ENCODE results near the gene PLK3. TPM values are rescaled to one million over a fixed set of nuclear protein-coding genes. Genes with fewer than 3 reads are reported as not detected.

The PLK3 gene
- total RNA-seq, 2 experiments from 2014 or later = 43.1 to 48.9 TPM

DNA sequence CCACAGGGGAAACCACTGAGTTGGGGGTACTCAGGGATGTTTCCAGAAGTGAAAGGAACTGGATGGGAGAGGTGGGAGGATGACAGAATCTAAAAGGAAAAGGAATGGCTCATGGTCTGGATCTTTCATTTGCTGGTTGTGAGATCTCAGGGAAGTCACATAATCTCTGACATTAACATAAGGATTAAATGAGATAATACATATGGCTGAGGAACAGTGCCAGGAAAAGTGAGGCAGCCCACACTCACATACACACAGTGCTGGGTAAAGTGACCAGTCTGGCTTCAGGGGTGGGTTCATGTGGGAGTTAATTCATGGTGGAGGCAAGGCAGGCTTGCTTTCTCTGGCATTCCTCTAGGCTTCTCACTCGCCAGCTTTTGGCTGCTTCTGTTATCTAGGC is 46.8 kb downstream of the PLK3 start:
- H3K9me3 Mint-ChIP-seq (ENCODE audit: low read depth) = no peaks in the 10 kb centered on the region
- peaks cover 13% of the 10 kb centered on the region for H3K27me3 Mint-ChIP-seq
- no peak overlapping the region for H3K27ac Mint-ChIP-seq
- ATAC-seq (no peak), DNase-seq (no peak)
- H3K4me3 Mint-ChIP-seq = no peak overlapping the region
- H3K4me1 Mint-ChIP-seq = peaks cover 4% of the 10 kb centered on the region
- peaks cover 10% of the 10 kb centered on the region for H3K36me3 Mint-ChIP-seq
- CTCF ChIA-PET = interaction anchor here (4.6 kb wide), 1 partner anchor 11 kb away, joined by 19 read pairs; no protein-coding TSS in a partner anchor

GRCh38 chr1:44847845-44848244 is 47.7 kb downstream of the PLK3 start:
- no peaks in the 10 kb centered on the region for H3K9me3 Mint-ChIP-seq (ENCODE audit: low read depth)
- H3K36me3 Mint-ChIP-seq = peaks cover 12% of the 10 kb centered on the region
- H3K4me3 Mint-ChIP-seq = no peak overlapping the region
- H3K27me3 Mint-ChIP-seq = peaks cover 5% of the 10 kb centered on the region
- ATAC-seq (no peak), DNase-seq (no peak)
- H3K27ac Mint-ChIP-seq = no peak overlapping the region
- H3K4me1 Mint-ChIP-seq = no peaks in the 10 kb centered on the region
- CTCF ChIA-PET = interaction anchor here (4.6 kb wide), 1 partner anchor 12 kb away, joined by 19 read pairs; no protein-coding TSS in a partner anchor

GRCh38 chr1:44848456-44849181 is 48.4 kb downstream of the PLK3 start:
- CTCF ChIA-PET = interaction anchor here (4.6 kb wide), 1 partner anchor 13 kb away, joined by 19 read pairs; no protein-coding TSS in a partner anchor
- DNase-seq = no peak
- no peak overlapping the region for H3K4me3 Mint-ChIP-seq

DNA sequence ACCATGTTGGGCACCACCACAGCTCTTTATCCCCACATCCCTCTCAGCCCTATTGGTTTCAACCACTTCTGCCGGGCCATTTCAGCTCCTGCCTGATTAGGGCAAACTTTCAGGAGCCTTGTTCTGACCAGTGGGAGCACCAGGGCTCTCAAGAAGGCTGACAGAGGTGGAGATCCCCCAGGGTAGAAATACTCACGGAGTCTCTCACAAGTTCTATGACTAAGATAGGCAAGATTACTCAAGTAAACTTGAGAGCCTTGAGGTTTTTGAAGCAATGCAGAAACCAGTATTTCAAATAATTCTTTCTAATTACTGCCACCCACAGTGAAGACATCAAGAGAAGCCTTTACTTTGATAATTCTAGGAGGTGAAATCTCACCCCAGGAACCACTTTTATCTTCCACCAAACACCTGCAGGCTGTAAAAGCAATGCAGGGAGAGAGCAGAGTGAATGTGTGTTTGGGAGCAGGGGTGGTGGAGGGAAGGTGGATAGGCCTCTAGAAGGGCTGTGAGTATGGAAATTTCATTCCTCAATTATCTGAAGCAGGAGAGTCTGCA is 49.5 kb downstream of the PLK3 start:
- no peak overlapping the region for H3K4me3 Mint-ChIP-seq
- H3K4me1 Mint-ChIP-seq = no peaks in the 10 kb centered on the region
- ATAC-seq = no peak
- H3K27ac Mint-ChIP-seq = no peak overlapping the region
- DNase-seq = no peak
- H3K9me3 Mint-ChIP-seq (ENCODE audit: low read depth) = no peaks in the 10 kb centered on the region
- H3K27me3 Mint-ChIP-seq = peaks cover under 1% of the 10 kb centered on the region
- peaks cover 12% of the 10 kb centered on the region for H3K36me3 Mint-ChIP-seq
- CTCF ChIA-PET = interaction anchor here (4.6 kb wide), 1 partner anchor 14 kb away, joined by 19 read pairs; no protein-coding TSS in a partner anchor

More at GRCh38 chr1:44848456-44849181, 48.4 kb downstream of the PLK3 start:
- Mint-ChIP-seq H3K27ac (no peak overlapping the region), H3K9me3 (ENCODE audit: low read depth) (no peaks in the 10 kb centered on the region), H3K27me3 (peaks cover 5% of the 10 kb centered on the region), H3K36me3 (peaks cover 12% of the 10 kb centered on the region), H3K4me1 (no peaks in the 10 kb centered on the region)
- no peak for ATAC-seq

DNA sequence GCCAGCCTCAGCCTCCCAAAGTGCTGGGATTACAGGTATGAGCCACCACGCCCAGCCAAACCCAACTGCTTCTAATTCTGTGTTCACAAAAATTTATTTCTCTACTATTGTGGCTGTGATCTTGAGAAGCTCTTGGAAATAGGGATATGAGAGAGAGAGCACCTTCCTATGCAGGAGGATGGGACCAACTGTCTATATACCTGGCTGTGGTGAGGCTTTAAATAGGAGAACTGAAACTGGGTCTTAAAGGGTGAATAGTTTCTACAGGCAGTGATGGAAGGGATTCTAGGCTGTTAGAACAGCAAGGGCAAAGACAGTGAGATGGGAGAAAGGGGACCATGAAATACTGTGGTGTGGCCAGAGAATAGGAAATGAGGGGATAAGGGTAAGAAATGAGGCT is 51.1 kb downstream of the PLK3 start:
- H3K4me3 Mint-ChIP-seq = no peak overlapping the region
- H3K27me3 Mint-ChIP-seq = no peaks in the 10 kb centered on the region
- H3K9me3 Mint-ChIP-seq (ENCODE audit: low read depth) = no peaks in the 10 kb centered on the region
- H3K36me3 Mint-ChIP-seq = peaks cover 13% of the 10 kb centered on the region
- CTCF ChIA-PET = interaction anchor here (1.9 kb wide), 1 partner anchor 16 kb away, joined by 6 read pairs; no protein-coding TSS in a partner anchor
- no peak for ATAC-seq
- no peak overlapping the region for H3K27ac Mint-ChIP-seq
- H3K4me1 Mint-ChIP-seq = no peaks in the 10 kb centered on the region
- DNase-seq = no peak

- H3K27ac Mint-ChIP-seq = no peak overlapping the region
- DNase-seq (no peak), ATAC-seq (no peak)
- peaks cover 14% of the 10 kb centered on the region for H3K36me3 Mint-ChIP-seq
- CTCF ChIA-PET = interaction anchor here (1.9 kb wide), 1 partner anchor 18 kb away, joined by 6 read pairs; no protein-coding TSS in a partner anchor
- no peaks in the 10 kb centered on the region for H3K9me3 Mint-ChIP-seq (ENCODE audit: low read depth)
- no peaks in the 10 kb centered on the region for H3K4me1 Mint-ChIP-seq
- H3K4me3 Mint-ChIP-seq = no peak overlapping the region
- H3K27me3 Mint-ChIP-seq = no peaks in the 10 kb centered on the region
These were observed 53.0 kb downstream of the PLK3 start for GRCh38 chr1:44853201-44853600.

DNA sequence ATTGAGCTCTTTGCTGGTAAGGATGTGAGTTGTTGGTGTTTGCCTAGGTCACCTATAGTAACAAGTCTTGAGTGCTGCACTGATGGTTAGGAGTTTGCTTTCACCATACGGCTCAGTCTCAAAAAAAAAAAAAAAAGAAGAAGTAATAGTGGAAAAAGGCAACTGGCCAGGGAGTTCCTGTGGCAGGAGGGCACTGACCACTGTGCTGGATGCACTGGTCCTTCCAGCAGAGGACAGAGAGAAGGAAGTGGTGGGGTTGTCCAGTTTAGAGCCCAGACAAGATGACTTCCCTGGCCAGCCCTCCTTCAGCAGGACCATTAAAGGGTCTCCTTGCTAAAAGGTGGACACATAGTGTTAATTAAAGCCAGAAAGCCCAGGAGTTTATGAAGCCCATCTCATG is 54.8 kb downstream of the PLK3 start:
- ATAC-seq = no peak
- CTCF ChIA-PET = interaction anchor here (0.8 kb wide), 1 partner anchor 12 kb away, joined by 3 read pairs; no protein-coding TSS in a partner anchor
- Mint-ChIP-seq H3K27me3 (no peaks in the 10 kb centered on the region), H3K27ac (no peak overlapping the region), H3K4me1 (no peaks in the 10 kb centered on the region), H3K9me3 (ENCODE audit: low read depth) (no peaks in the 10 kb centered on the region), H3K36me3 (peaks cover 12% of the 10 kb centered on the region), H3K4me3 (no peak overlapping the region)
- no peak for DNase-seq

Other genes with a start within 250 kb of the PLK3 start
- gene TMEM53, start 125.9 kb upstream of the PLK3 start, total RNA-seq = 1 to 10 TPM; 3.6 to 3.7 TPM
- gene ARMH1, start 125.7 kb upstream of the PLK3 start, total RNA-seq = 10 to 100 TPM; 17.0 to 17.2 TPM
- gene RNU5D-1, start 69.2 kb upstream of the PLK3 start, total RNA-seq = not detected
- gene KIF2C, start 60.5 kb upstream of the PLK3 start, total RNA-seq = 100 to 1,000 TPM; 102 to 107 TPM
- 1,000 to 10,000 TPM; 1,353 to 1,538 TPM for gene RPS8, start 24.8 kb upstream of the PLK3 start, total RNA-seq
- under 1 TPM; 0.73 to 0.79 TPM for gene BEST4, start 12.2 kb upstream of the PLK3 start, total RNA-seq
- gene DYNLT4, start 7.0 kb downstream of the PLK3 start, total RNA-seq = 1 to 10 TPM in 1 of 2 experiments, under 1 TPM in 1; 0.40 to 1.3 TPM
- 1 to 10 TPM; 3.7 to 4.5 TPM for gene BTBD19, start 8.1 kb downstream of the PLK3 start, total RNA-seq
- gene PTCH2, start 42.9 kb downstream of the PLK3 start, total RNA-seq = 1 to 10 TPM in 1 of 2 experiments, under 1 TPM in 1; 0.82 to 3.6 TPM
- gene EIF2B3, start 186.2 kb downstream of the PLK3 start, total RNA-seq = 10 to 100 TPM; 26.5 to 33.3 TPM
- 10 to 100 TPM; 31.5 to 32.6 TPM for gene HECTD3, start 210.9 kb downstream of the PLK3 start, total RNA-seq
- gene UROD, start 211.9 kb downstream of the PLK3 start, total RNA-seq = 10 to 100 TPM; 68.5 to 72.7 TPM